ENCODE measurements around the gene CAND2. TPM values are rescaled to one million over a fixed set of nuclear protein-coding genes. Genes with fewer than 3 reads are reported as not detected.

The CAND2 gene
- total and polyA plus RNA-seq, 9 of the 15 experiments (the other 6 are each of a cell fraction or from before 2014, with no cell fraction given) = 0.91 to 14.9 (median 4.3) TPM

DNA sequence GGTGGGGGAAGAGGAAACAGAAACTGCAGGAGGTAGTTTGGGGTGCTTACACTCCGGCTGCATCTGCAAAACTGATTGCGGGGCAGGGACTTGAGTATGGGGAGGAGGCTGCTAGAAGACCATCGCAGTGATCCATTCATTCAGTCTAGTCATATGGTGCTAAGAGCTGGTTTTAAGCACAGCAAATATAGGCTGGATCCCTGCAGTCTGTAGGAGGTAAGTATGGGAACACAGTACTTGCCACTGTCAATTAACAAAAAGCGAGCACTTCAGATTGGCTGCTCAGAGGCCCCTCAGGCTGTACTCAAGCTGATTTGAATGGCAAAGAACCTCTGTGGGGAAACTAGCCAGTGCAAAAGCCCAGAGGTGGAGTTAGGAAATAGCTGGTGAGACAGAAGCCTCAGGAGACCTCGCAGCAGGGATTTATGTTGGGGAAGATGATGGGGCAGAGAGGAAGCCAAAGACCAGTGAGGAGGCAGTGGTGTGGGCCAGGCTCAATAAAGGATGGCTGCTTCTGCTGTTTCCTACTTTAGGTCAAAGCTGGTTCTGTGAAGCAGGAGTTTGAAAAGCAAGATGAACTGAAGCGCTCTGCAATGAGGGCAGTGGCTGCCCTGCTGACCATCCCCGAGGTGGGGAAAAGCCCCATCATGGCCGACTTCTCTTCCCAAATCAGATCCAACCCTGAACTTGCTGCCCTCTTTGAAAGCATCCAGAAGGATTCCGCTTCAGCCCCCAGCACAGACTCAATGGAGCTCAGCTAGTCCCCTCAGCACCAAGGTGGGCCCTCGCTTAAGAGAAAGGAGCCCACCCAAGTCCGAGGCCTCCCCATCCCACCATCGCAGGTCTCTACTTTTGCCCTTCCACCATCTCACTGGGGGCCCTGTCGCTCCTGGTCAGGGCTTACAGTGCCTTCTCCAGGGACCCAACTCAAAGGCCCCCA, 37.0 kb downstream of the CAND2 start (continued):
- TF ChIP-seq, protein P1, sequence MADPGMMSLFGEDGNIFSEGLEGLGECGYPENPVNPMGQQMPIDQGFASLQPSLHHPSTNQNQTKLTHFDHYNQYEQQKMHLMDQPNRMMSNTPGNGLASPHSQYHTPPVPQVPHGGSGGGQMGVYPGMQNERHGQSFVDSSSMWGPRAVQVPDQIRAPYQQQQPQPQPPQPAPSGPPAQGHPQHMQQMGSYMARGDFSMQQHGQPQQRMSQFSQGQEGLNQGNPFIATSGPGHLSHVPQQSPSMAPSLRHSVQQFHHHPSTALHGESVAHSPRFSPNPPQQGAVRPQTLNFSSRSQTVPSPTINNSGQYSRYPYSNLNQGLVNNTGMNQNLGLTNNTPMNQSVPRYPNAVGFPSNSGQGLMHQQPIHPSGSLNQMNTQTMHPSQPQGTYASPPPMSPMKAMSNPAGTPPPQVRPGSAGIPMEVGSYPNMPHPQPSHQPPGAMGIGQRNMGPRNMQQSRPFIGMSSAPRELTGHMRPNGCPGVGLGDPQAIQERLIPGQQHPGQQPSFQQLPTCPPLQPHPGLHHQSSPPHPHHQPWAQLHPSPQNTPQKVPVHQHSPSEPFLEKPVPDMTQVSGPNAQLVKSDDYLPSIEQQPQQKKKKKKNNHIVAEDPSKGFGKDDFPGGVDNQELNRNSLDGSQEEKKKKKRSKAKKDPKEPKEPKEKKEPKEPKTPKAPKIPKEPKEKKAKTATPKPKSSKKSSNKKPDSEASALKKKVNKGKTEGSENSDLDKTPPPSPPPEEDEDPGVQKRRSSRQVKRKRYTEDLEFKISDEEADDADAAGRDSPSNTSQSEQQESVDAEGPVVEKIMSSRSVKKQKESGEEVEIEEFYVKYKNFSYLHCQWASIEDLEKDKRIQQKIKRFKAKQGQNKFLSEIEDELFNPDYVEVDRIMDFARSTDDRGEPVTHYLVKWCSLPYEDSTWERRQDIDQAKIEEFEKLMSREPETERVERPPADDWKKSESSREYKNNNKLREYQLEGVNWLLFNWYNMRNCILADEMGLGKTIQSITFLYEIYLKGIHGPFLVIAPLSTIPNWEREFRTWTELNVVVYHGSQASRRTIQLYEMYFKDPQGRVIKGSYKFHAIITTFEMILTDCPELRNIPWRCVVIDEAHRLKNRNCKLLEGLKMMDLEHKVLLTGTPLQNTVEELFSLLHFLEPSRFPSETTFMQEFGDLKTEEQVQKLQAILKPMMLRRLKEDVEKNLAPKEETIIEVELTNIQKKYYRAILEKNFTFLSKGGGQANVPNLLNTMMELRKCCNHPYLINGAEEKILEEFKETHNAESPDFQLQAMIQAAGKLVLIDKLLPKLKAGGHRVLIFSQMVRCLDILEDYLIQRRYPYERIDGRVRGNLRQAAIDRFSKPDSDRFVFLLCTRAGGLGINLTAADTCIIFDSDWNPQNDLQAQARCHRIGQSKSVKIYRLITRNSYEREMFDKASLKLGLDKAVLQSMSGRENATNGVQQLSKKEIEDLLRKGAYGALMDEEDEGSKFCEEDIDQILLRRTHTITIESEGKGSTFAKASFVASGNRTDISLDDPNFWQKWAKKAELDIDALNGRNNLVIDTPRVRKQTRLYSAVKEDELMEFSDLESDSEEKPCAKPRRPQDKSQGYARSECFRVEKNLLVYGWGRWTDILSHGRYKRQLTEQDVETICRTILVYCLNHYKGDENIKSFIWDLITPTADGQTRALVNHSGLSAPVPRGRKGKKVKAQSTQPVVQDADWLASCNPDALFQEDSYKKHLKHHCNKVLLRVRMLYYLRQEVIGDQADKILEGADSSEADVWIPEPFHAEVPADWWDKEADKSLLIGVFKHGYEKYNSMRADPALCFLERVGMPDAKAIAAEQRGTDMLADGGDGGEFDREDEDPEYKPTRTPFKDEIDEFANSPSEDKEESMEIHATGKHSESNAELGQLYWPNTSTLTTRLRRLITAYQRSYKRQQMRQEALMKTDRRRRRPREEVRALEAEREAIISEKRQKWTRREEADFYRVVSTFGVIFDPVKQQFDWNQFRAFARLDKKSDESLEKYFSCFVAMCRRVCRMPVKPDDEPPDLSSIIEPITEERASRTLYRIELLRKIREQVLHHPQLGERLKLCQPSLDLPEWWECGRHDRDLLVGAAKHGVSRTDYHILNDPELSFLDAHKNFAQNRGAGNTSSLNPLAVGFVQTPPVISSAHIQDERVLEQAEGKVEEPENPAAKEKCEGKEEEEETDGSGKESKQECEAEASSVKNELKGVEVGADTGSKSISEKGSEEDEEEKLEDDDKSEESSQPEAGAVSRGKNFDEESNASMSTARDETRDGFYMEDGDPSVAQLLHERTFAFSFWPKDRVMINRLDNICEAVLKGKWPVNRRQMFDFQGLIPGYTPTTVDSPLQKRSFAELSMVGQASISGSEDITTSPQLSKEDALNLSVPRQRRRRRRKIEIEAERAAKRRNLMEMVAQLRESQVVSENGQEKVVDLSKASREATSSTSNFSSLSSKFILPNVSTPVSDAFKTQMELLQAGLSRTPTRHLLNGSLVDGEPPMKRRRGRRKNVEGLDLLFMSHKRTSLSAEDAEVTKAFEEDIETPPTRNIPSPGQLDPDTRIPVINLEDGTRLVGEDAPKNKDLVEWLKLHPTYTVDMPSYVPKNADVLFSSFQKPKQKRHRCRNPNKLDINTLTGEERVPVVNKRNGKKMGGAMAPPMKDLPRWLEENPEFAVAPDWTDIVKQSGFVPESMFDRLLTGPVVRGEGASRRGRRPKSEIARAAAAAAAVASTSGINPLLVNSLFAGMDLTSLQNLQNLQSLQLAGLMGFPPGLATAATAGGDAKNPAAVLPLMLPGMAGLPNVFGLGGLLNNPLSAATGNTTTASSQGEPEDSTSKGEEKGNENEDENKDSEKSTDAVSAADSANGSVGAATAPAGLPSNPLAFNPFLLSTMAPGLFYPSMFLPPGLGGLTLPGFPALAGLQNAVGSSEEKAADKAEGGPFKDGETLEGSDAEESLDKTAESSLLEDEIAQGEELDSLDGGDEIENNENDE (IDR thresholded peaks at IDR 0.05; ENCODE audit: low read depth, low read length) = no peak
- TF ChIP-seq ZNF217 (CRISPR knock-in tag; IDR thresholded peaks at IDR 0.05) (no peak), NEUROD1 (IDR thresholded peaks at IDR 0.05; ENCODE audit: borderline replicate concordance, low read depth, low read length, partially characterized antibody) (no peak), PPARD (CRISPR knock-in tag; IDR thresholded peaks at IDR 0.05) (no peak), POLR2AphosphoS5 (IDR thresholded peaks at IDR 0.05; ENCODE audit: control insufficient read depth, insufficient read depth, low read depth, low read length) (peak; percentile 64), KDM1A (IDR thresholded peaks at IDR 0.05) (no peak), CREB1 (IDR thresholded peaks at IDR 0.05) (peak; percentile 7; the same call in 1 of the 2 replicates), CREB1 (CRISPR knock-in tag; IDR thresholded peaks at IDR 0.05) (no peak), CTBP1 (IDR thresholded peaks at IDR 0.05; ENCODE audit: borderline replicate concordance) (0 out of 2 replicates have a peak, but pooled peaks have one; percentile 16)
- TF ChIP-seq, protein P2, sequence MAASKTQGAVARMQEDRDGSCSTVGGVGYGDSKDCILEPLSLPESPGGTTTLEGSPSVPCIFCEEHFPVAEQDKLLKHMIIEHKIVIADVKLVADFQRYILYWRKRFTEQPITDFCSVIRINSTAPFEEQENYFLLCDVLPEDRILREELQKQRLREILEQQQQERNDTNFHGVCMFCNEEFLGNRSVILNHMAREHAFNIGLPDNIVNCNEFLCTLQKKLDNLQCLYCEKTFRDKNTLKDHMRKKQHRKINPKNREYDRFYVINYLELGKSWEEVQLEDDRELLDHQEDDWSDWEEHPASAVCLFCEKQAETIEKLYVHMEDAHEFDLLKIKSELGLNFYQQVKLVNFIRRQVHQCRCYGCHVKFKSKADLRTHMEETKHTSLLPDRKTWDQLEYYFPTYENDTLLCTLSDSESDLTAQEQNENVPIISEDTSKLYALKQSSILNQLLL (CRISPR knock-in tag; IDR thresholded peaks at IDR 0.05; ENCODE audit: borderline replicate concordance) = no peak
- TF ChIP-seq, protein P3, sequence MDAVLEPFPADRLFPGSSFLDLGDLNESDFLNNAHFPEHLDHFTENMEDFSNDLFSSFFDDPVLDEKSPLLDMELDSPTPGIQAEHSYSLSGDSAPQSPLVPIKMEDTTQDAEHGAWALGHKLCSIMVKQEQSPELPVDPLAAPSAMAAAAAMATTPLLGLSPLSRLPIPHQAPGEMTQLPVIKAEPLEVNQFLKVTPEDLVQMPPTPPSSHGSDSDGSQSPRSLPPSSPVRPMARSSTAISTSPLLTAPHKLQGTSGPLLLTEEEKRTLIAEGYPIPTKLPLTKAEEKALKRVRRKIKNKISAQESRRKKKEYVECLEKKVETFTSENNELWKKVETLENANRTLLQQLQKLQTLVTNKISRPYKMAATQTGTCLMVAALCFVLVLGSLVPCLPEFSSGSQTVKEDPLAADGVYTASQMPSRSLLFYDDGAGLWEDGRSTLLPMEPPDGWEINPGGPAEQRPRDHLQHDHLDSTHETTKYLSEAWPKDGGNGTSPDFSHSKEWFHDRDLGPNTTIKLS (IDR thresholded peaks at IDR 0.05; ENCODE audit: borderline replicate concordance, low read depth) = no peak

Measured in K562 (cell line).